CD4-positive, alpha-beta T cell treated with Interleukin-17A for 1 hour (primary cell): ENCODE results near the gene DAP.
"Not testable (repeated sequence)": the region's sequence is repeated elsewhere in the genome, so short reads cannot be mapped to it uniquely, and the experiment has no call there.

Experiments used
- DNase-seq: peaks from one replicate; pipeline ENCODE4 v3.0.0-alpha.2; 2020

The DAP gene

GRCh38 chr5:10733426-10733825 is 27.6 kb downstream of the DAP start:
- DNase-seq: no peak

- DNase-seq: no peak
These were observed 29.1 kb downstream of the DAP start for GRCh38 chr5:10731913-10732312.

GRCh38 chr5:10730043-10730351 is 31.0 kb downstream of the DAP start:
- no peak for DNase-seq

GRCh38 chr5:10729320-10730042 is 31.6 kb downstream of the DAP start:
- no peak for DNase-seq

GRCh38 chr5:10728679-10729078 is 32.4 kb downstream of the DAP start:
- DNase-seq: no peak

GRCh38 chr5:10727861-10728260 is 33.2 kb downstream of the DAP start:
- DNase-seq: no peak

GRCh38 chr5:10726913-10727517 is 34.0 kb downstream of the DAP start:
- no peak for DNase-seq

GRCh38 chr5:10726179-10726912 is 34.7 kb downstream of the DAP start:
- DNase-seq: no peak

GRCh38 chr5:10725636-10726035 is 35.4 kb downstream of the DAP start:
- DNase-seq: no peak

GRCh38 chr5:10724781-10725507 is 36.1 kb downstream of the DAP start:
- DNase-seq: no peak

- DNase-seq: no peak
These were observed 37.5 kb downstream of the DAP start for GRCh38 chr5:10723514-10723913.

GRCh38 chr5:10720766-10721165 is 40.3 kb downstream of the DAP start:
- DNase-seq: not testable (repeated sequence)

GRCh38 chr5:10719965-10720364 is 41.1 kb downstream of the DAP start:
- DNase-seq: no peak

GRCh38 chr5:10718617-10719016 is 42.4 kb downstream of the DAP start:
- DNase-seq: not testable (repeated sequence)

GRCh38 chr5:10716825-10717224 is 44.2 kb downstream of the DAP start:
- not testable (repeated sequence) for DNase-seq

GRCh38 chr5:10715605-10716290 is 45.3 kb downstream of the DAP start:
- no peak for DNase-seq

GRCh38 chr5:10712574-10713366 is 48.3 kb downstream of the DAP start:
- DNase-seq: no peak

- no peak for DNase-seq
These were observed 49.5 kb downstream of the DAP start for GRCh38 chr5:10711562-10711961.

GRCh38 chr5:10710513-10711128 is 50.4 kb downstream of the DAP start:
- DNase-seq: no peak

- DNase-seq: no peak
These were observed 51.1 kb downstream of the DAP start for GRCh38 chr5:10709933-10710332.

- DNase-seq: no peak
These were observed 51.6 kb downstream of the DAP start for GRCh38 chr5:10709409-10709808.
